ENCODE results near the gene FOXN3. TPM values are rescaled to one million over a fixed set of nuclear protein-coding genes. Genes with fewer than 3 reads are reported as not detected.

FOXN3 gene
- polyA plus RNA-seq, 4 donors = 30.9 to 36.7 (median 34.0) TPM

- DNase-seq (ENCODE audit: low read depth in 4 of 4, low spot score in 3 of 4) = no peak
Observed at GRCh38 chr14:89289477-89289876, 127.6 kb downstream of the FOXN3 start.

GRCh38 chr14:89288114-89288513, 128.9 kb downstream of the FOXN3 start:
- DNase-seq (ENCODE audit: low read depth in 4 of 4, low spot score in 3 of 4) = no peak

GRCh38 chr14:89284333-89285058, 132.5 kb downstream of the FOXN3 start:
- no peak for DNase-seq (ENCODE audit: low read depth in 4 of 4, low spot score in 3 of 4)

DNA sequence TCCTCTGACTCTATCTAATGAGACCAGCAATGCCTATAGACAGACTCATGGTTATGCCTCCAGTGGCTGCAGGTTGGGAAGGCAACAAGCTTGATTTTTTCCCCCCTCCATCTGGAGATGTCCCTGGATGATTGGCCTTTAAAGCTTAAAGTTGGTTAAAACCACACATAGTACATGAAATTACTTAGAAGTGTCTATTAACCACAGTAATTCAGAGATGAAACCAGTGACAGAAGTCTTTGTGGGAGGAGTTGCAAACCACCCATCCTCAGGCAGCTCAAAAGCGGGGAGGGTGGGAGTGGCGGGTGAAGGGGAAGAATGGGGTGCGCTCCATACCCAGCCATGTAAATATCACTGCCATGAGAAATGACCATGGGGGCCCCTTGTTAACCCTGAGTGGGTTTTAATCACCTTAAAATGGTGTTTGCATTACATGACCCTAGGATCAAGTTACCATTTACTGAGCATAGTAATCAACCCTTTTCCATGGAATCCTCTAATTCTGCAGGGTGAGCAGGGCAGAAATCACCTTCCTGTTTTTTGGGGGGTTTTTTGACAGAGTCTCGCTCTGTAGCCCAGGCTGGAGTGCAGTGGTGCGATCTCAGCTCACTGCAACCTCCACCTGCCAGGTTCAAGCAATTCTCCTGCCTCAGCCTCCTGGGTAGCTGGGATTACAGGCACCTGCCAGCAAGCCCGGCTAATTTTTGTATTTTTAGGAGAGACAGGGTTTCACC, 133.5 kb downstream of the FOXN3 start:
- no peak for DNase-seq (ENCODE audit: low read depth in 4 of 4, low spot score in 3 of 4)

- DNase-seq (ENCODE audit: low read depth in 4 of 4, low spot score in 3 of 4) = no peak
Observed at GRCh38 chr14:89282191-89282590, 134.8 kb downstream of the FOXN3 start.

DNA sequence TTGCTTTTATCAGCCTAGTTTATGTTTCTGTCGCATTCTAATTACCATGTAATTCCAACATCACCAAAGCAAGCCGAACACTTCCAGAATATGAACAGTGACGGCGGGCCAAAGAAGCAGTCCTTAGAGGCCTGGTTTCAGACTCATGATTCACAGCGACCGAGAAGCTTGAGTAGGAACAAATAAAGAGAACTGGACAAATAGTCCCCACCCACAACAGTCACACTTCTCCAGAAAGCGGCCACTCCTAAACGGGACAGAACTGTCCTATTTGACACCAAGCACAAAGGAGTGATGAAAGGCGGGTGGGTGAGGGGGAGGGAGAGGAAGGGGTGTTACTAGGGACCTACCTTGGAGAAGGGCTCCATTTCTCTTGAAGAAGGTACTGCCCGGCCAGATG, 136.4 kb downstream of the FOXN3 start:
- no peak for DNase-seq (ENCODE audit: low read depth in 4 of 4, low spot score in 3 of 4)

DNA sequence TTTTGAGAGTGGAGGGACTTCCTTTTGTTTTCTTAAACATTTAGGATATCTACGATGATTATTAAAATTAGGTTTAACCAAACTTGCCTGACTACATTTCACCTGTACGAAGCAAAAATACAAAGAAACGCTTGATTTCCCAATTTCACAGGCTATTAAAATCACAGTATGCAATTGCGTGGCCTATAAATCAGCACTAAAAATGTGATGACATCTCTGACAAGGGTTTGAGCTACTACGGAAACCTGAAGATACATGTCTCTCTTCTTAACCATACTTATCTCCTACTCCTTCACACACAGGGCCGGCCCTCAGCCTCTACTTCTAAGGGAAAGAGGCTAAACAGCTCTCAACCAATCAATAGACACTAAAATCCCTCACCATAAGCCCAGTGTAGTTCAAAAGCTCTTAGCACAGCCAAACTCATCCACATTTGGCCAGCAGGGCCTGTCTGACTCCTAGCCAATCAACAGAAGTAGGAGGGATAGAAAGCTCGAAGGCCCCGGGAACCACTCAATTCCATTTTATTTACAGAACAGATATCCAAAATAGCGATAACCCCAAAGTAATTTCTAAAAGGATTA, 137.3 kb downstream of the FOXN3 start:
- no peak for DNase-seq (ENCODE audit: low read depth in 4 of 4, low spot score in 3 of 4)

- no peak for DNase-seq (ENCODE audit: low read depth in 4 of 4, low spot score in 3 of 4)
Observed at GRCh38 chr14:89277203-89277602, 139.8 kb downstream of the FOXN3 start.

GRCh38 chr14:89276424-89276975, 140.5 kb downstream of the FOXN3 start:
- no peak for DNase-seq (ENCODE audit: low read depth in 4 of 4, low spot score in 3 of 4)

- DNase-seq (ENCODE audit: low read depth in 4 of 4, low spot score in 3 of 4) = peak in 3 of 4 donors; percentile 27 to 46 (median 38)
Observed at GRCh38 chr14:89270439-89271227, 146.4 kb downstream of the FOXN3 start.

GRCh38 chr14:89269404-89269803, 147.6 kb downstream of the FOXN3 start:
- no peak for DNase-seq (ENCODE audit: low read depth in 4 of 4, low spot score in 3 of 4)

DNA sequence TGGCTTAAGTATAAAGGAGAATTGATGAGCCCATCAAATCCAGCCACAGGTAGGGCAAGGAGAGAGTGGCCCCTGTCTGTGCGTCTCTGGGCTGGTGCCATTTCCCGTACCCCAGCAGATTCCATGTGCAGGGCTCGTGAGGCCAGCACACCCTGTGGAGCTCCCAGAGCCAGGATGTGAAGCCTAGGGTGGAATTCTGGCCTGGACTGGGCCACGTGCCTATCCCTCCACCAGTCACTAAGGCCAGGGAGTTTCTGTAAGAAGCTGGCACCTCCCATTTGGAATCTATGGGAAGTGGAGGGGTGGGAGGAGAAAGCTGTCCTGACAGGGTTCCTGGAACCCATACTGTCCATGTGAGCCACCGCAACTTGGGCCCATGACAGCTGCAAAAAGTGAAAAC, 148.5 kb downstream of the FOXN3 start:
- no peak for DNase-seq (ENCODE audit: low read depth in 4 of 4, low spot score in 3 of 4)

DNA sequence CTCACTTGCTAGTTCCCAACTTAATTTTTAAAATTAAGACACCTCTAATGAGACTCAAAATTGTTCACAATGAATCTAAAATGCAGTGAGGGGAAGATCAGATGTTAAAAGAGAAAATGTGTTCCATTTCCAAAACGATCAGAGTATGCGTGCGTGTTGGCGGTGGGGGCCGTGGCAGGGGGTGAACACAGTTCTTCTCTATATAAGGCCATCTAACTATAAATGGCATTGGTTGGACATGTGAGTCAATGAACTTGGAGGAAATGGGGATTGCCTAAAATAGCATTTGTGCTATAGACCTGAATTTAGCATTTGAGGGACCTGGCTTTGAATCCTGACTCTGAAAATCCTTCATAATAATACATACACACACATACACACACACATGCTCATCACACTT, 149.4 kb downstream of the FOXN3 start:
- DNase-seq (ENCODE audit: low read depth in 4 of 4, low spot score in 3 of 4) = no peak

- no peak for DNase-seq (ENCODE audit: low read depth in 4 of 4, low spot score in 3 of 4)
Observed at GRCh38 chr14:89267163-89267562, 149.9 kb downstream of the FOXN3 start.

- DNase-seq (ENCODE audit: low read depth in 4 of 4, low spot score in 3 of 4) = no peak
Observed at GRCh38 chr14:89266754-89267153, 150.3 kb downstream of the FOXN3 start.

- no peak for DNase-seq (ENCODE audit: low read depth in 4 of 4, low spot score in 3 of 4)
Observed at GRCh38 chr14:89265234-89265633, 151.8 kb downstream of the FOXN3 start.

GRCh38 chr14:89264196-89264800, 152.7 kb downstream of the FOXN3 start:
- DNase-seq (ENCODE audit: low read depth in 4 of 4, low spot score in 3 of 4) = no peak

GRCh38 chr14:89262041-89262440, 155.0 kb downstream of the FOXN3 start:
- DNase-seq (ENCODE audit: low read depth in 4 of 4, low spot score in 3 of 4) = no peak

- no peak for DNase-seq (ENCODE audit: low read depth in 4 of 4, low spot score in 3 of 4)
Observed at GRCh38 chr14:89260898-89261297, 156.1 kb downstream of the FOXN3 start.

DNA sequence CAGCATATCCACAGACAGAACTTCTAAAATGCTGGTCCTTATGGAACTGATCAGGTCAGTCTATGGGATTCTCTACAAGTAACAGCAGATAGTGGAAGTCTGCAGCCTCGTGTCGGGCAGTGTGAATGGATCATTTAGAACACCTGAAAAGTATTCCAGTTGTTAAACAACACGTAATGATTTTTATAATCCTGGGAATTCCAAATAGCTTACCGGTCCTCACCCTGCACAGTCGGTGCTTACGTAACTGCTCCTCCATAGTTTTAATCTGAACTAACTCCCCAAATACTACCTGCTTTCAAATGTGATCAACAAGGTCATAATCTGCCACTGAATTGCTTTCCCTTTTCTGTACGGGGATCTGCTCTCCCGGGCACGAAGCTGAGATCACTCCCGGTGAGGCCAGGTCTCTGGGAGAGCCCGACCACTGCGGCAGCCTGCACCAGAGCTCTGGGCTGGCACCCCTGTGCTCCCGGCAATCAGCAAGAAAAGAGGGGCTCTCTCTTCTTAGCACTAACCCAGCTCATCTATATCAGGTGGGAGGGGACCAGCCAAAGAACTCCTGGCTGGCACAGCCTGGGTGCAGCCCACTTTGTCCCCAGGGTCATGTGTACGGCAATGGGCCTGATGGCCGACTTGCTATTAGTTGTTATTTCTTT, 157.0 kb downstream of the FOXN3 start:
- no peak for DNase-seq (ENCODE audit: low read depth in 4 of 4, low spot score in 3 of 4)
